A673 (cell line): ENCODE measurements around the gene NCBP3.

ENCODE experiments used
- EZH2 ChIP-seq: fragments of 200-600 bp; sonication (generic); IDR thresholded peaks from 2 replicates; pipeline ENCODE4 v1.6.1; 2017; ENCODE audit warnings: borderline replicate concordance, low read depth, mild to moderate bottlenecking, mixed read lengths, antibody characterized with exemption, low read length; ENCODE audit not compliant: poor library complexity, severe bottlenecking
- TF ChIP-seq, protein P1 (sequence below): fragments of 300-800, 200-600 bp; sonication (generic); conservative IDR thresholded peaks from 2 replicates; pipeline ENCODE4 v1.5.1; 2017; ENCODE audit warnings: low read depth, mild to moderate bottlenecking, antibody characterized with exemption, low read length, moderate library complexity, mixed read lengths

DNA sequence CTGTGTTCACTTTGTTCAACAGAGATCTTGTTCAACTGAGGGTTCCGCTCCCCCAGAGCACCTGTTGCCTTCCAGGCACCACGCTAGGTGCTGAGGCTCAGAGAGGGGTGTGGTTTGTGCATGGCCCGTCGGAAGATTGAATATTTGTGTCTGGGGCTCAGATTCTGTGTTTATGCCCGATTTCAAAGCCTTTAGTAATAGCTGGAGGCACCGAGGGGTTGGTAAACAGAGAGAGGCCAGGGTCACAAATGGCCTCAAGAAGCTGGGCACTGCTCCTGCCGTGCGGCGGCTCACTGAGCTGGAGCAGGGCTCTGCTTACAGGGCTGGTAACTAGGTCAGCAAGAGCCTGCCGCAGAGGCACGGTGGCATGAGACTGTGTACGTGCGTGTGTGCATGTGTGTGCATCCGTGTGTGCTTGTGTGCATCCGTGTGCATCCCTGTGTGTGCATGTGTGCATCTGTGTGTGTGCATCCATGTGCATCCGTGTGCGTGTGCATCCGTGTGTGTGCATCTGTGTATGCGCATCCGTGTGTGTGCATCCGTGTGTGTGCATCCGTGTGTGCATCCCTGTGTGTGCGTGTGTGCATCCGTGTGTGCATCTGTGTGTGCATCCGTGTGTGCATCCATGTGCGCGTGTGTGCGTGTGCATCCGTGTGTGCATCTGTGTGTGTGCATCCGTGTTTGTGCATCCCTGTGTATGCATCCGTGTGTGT lies 50.5 kb downstream of the NCBP3 start:
- TF ChIP-seq, protein P1, sequence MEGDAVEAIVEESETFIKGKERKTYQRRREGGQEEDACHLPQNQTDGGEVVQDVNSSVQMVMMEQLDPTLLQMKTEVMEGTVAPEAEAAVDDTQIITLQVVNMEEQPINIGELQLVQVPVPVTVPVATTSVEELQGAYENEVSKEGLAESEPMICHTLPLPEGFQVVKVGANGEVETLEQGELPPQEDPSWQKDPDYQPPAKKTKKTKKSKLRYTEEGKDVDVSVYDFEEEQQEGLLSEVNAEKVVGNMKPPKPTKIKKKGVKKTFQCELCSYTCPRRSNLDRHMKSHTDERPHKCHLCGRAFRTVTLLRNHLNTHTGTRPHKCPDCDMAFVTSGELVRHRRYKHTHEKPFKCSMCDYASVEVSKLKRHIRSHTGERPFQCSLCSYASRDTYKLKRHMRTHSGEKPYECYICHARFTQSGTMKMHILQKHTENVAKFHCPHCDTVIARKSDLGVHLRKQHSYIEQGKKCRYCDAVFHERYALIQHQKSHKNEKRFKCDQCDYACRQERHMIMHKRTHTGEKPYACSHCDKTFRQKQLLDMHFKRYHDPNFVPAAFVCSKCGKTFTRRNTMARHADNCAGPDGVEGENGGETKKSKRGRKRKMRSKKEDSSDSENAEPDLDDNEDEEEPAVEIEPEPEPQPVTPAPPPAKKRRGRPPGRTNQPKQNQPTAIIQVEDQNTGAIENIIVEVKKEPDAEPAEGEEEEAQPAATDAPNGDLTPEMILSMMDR, result no peak
- no peak for TF ChIP-seq EZH2
